Neural cell (in vitro differentiated cells): ENCODE measurements around the gene KCNT1.

ENCODE experiments used
- EP300 ChIP-seq: fragments of 450-650 bp; conservative IDR thresholded peaks from 2 replicates; pipeline ENCODE4 v1.6.1; 2014; ENCODE audit warnings: antibody characterized with exemption, mild to moderate bottlenecking, moderate library complexity; ENCODE audit not compliant: poor library complexity, severe bottlenecking
- EZH2 ChIP-seq: fragments of 200-600, 300-800 bp; shearing (Covaris generic), sonication (generic); IDR thresholded peaks from 2 replicates; pipeline ENCODE4 v1.6.1; 2014; ENCODE audit warnings: antibody characterized with exemption, low read length, borderline replicate concordance, mild to moderate bottlenecking; ENCODE audit not compliant: insufficient read depth, poor library complexity, severe bottlenecking
- POLR2AphosphoS5 ChIP-seq: IDR thresholded peaks from 2 replicates; pipeline ENCODE4 v1.6.1; 2012
- SMC3 ChIP-seq: fragments of 450-650 bp; conservative IDR thresholded peaks from 2 replicates; pipeline ENCODE4 v1.6.1; 2014; ENCODE audit warnings: antibody characterized with exemption, mild to moderate bottlenecking, moderate library complexity; ENCODE audit not compliant: poor library complexity
- TF ChIP-seq, protein P1 (sequence below): fragments of 450-650 bp; IDR thresholded peaks from 2 replicates; pipeline ENCODE4 v1.5.1; 2014; ENCODE audit warnings: antibody characterized with exemption, mild to moderate bottlenecking, moderate library complexity; ENCODE audit not compliant: poor library complexity, severe bottlenecking

- TF ChIP-seq EP300: no peak
- TF ChIP-seq, protein P1, sequence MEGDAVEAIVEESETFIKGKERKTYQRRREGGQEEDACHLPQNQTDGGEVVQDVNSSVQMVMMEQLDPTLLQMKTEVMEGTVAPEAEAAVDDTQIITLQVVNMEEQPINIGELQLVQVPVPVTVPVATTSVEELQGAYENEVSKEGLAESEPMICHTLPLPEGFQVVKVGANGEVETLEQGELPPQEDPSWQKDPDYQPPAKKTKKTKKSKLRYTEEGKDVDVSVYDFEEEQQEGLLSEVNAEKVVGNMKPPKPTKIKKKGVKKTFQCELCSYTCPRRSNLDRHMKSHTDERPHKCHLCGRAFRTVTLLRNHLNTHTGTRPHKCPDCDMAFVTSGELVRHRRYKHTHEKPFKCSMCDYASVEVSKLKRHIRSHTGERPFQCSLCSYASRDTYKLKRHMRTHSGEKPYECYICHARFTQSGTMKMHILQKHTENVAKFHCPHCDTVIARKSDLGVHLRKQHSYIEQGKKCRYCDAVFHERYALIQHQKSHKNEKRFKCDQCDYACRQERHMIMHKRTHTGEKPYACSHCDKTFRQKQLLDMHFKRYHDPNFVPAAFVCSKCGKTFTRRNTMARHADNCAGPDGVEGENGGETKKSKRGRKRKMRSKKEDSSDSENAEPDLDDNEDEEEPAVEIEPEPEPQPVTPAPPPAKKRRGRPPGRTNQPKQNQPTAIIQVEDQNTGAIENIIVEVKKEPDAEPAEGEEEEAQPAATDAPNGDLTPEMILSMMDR: no peak
- no peak for TF ChIP-seq POLR2AphosphoS5
- TF ChIP-seq EZH2: no peak
- no peak for TF ChIP-seq SMC3
Observed at GRCh38 chr9:135799261-135799660, 97.3 kb downstream of the KCNT1 start.
